NOMO-1 treated with dmso at 0.1 percent for 144 hours (cell line): ENCODE results near the gene LRRC47.
"Not testable (repeated sequence)": the region's sequence is repeated elsewhere in the genome, so short reads cannot be mapped to it uniquely, and the experiment has no call there.

ENCODE experiments used
- DNase-seq: peaks from one replicate; lab custom pipeline; 2025; ENCODE audit not compliant: unreplicated experiment; lab: John Stamatoyannopoulos, UW

LRRC47 gene

DNA sequence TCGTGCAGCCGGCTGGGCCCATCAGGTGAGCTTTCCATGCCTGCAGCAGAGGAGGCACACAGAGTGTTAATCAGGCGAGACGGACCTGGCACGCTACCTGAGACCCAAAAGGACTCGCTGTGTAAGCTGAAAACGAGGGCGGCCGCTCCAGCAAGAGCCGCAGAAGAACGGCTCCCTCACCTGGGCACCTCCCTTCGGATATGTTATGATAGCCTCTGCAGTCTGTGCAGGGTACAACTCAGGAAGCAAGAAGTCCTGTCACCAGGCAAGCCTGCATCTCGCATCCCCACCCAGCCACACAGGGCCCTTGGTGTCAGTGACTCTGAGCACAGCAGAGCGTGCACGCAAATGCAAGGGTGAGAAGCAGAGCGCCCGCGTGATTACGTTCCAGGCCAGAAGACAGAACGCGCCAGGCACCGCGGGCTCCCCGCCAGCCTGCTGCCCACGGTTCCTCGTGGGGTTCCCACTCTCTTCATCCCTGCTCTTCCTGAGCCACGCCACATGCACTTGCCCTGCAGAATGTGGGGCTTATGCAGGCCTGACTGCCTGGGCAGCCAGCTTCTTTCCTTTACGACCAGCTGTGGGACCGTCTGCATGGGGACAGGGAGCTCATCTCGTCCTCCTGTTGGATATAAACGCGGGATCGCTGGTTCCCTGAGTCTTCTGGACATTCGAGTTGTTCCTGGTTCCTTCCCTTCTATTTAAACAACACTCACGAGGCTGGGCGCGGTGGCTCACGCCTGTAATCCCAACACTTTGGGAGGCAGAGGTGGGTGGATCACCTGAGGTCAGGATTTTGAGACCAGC lies 20.2 kb upstream of the LRRC47 start:
- DNase-seq = no peak

DNA sequence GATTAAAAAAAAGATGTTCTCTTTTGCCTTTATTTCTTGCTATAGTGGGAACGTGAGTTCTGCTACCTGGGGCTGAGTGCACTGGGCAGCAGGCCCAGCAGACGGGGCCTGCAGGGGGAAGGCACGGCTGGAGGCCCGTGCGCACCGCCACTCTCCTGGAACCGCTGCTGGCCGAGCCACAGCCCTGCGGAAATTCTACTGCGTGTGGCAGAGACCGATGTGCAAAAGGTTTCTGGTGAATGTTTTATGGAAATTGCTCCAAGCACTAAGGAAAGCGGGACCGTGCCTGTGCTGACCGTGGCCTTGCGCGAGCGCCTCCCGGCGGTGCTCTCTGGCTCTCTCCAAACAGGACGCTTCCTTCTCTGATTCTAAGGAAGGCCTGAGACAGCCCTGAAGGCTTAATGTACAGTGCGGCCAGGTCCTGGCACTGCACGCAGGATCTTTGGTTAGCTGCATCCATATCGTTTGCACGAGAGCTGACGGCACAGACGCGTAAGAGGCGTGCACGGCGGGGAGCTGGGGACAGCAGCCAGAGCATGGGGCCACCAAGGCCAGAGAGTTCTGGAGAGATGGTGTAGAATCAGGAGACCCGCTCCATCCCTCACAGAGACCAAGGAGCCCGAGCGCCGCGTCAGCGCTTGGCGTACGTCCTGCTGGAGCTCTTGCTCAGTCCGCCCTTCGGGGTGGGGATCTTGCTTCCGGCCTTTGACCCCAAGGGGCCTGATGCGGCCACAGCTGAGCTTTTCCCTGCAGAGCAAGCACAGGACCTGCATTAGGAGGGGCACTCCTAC lies 18.7 kb upstream of the LRRC47 start:
- no peak for DNase-seq

DNA sequence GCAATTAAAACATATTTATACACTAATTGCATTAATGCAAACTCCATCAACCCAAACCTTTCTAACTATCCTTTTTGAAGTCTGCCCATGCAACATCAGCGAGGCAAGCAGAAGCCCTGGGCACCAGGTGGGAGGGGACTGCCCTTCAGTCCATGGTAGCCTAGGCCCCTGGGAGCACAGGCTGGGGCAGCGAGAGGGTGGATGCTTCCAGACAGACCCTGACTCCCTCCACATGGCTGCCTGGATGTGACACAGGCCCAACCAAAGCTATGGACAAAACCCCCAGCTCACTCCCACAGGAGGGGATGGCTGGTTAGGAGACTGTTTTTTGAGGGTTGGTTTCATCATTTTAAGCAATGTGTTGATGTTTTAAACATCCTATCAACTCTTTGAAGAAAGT lies 17.8 kb upstream of the LRRC47 start:
- DNase-seq = no peak

DNA sequence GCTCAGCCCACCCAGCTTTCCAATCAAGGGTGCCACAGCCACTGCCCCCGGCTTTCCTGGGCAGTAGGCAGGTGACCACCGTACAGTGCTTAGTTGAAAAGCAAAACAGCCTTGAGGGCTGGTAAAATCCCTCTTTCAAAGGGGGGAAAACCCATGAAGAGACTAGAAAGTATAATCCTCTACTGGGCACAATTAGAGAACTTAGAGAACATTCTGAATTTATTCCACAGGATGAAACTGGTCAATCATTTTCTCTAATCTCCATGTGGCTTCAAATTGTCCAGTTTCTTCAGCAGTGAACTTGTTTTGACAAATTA lies 15.3 kb upstream of the LRRC47 start:
- DNase-seq = no peak

DNA sequence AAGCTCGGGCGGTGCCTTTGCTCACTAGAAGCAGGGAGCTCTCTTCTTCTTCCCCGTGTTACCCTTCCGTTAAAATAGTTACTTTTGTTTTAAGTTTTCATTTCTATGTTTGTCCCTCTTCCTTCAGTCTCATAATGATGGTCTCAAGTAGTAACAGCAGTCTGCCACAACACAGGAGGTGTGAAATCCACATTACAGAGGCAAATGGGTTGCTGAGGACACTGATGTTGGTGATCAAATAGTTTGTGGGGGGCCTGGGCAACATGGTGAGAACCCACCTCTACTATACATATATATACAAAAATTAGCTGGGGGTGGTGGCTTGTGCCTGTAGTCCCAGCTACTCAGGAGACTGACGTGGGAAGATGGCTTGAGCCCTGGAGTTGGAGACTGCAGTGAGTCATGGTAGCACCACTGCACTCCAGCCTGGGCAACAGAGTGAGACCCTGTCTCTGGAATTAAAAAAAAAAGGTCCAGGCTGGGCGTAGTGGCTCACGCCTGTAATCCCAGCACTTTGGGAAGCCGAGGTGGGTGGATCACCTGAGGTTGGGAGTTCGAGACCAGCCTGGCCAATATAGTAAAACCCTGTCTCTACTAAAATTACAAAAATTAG lies 14.0 kb upstream of the LRRC47 start:
- not testable (repeated sequence) for DNase-seq

DNA sequence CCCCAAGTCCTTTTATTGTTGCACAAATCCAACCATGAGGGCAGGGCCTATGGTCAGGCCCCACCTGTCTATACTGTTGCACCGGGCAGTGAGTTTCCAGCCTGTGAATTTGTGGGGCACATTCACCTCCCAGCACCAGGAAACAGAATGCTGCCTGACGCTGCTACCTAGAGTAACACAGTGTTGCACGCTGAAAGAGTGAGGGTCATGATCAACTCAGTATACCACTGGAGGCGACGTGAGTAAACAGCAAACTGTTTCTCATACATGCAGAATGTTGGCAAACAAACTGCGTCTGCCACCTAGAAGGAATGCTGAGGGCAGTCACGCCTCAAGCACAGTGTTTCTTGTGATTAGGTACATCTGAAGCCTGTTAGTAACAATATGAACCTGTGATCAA lies 13.4 kb upstream of the LRRC47 start:
- DNase-seq = no peak

DNA sequence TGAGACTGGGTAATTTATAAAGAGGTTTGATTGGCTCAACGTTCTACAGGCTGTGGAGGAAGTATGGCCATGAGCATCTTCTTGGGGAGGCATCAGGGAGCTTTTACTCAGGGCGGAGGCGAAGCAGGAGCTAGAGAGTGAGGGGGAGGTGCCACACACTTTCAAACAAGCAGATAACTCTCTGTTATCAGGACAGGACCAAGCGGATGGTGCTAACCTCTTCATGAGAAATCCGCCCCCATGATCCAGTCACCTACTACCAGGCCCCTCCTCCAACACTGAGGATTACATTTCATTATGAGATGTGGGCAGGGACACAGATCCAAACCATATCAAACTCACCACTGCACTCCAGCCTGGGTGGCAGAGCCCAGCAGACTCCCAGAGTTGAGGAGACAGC lies 11.5 kb upstream of the LRRC47 start:
- no peak for DNase-seq

DNA sequence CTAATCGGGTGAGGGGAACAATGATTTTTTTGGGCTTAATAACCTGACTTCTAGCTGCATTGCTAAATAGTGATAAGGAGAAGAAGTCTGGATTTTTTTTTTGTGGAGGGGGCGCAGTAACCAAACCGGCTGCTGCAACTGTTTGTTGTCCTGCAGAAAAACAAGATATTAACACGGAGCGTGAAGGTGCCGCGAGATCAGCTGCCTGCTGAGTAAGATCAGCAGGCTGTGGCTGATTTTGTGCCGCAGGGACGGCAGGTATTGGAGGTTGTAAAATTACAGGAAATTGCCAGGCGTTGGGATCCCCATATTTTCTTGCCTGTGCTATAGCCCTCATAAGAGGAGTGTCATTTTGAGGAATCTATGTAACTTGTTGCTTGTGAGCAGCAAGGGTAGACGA lies 8.7 kb upstream of the LRRC47 start:
- no peak for DNase-seq

DNA sequence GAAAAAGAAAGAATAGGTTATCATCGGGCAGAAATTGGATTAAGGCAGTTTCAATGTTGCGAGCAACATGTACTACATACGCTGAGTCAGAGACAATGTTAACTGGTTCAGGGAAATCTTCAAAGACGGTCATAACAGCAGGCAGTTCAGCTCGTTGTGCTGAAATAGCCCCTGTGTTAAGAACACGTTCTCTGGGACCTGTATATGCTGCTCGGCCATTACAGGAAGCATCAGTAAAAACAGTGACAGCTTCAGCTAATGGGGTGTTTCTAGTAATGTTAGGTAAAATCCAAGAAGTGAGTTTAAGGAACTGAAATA lies 8.3 kb upstream of the LRRC47 start:
- DNase-seq = not testable (repeated sequence)

DNA sequence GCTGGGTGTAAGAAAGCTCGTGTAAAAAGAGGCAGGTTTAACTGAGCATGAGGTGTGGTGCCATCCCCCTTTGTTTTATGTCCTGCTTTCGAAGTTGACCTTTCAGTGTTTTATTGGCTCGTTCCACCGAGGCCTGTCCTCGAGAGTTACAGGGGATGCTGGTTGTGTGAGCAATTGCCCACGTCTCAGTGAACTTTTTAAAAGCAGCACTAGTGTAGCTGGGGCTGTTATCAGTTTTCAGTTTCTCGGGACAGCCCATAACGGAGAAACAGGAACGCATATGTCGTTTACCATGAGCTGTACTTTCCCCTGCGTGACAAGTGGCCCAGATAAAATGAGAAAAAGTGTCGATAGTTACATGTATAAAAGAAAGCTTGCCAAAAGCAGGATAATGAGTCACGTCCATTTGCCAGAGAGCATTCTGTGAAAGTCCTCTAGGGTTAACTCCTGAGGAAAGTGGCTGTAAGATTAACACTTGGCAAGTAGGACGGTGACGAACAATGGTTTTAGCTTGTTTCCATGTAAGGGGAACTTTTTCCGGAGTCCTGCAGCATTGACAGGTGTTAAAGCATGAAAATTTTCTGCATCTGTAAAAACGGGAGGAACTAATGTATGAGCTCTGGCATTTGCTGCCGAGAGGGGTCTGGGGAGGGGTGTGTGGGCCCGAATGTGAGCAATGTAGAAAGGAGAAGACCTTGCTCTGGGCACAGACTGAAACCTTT lies 7.8 kb upstream of the LRRC47 start:
- no peak for DNase-seq

DNA sequence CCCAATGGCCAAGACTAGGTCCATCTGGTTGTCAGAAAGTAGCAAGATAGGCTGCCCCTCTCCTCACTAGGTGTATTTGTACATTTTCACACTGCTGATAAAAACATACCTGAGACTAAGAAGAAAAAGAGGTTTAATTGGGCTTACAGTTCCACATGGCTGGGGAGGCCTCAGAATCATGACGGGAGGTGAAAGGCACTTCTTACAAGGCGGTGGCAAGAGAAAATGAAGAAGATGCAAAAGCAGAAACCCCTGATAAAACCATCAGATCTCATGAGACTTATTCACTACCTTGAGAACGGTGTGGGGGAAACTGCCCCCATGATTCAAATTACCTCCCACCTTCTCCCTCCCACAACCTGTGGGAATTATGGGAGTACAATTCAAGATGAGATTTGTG lies 4.5 kb upstream of the LRRC47 start:
- DNase-seq = not testable (repeated sequence)

DNA sequence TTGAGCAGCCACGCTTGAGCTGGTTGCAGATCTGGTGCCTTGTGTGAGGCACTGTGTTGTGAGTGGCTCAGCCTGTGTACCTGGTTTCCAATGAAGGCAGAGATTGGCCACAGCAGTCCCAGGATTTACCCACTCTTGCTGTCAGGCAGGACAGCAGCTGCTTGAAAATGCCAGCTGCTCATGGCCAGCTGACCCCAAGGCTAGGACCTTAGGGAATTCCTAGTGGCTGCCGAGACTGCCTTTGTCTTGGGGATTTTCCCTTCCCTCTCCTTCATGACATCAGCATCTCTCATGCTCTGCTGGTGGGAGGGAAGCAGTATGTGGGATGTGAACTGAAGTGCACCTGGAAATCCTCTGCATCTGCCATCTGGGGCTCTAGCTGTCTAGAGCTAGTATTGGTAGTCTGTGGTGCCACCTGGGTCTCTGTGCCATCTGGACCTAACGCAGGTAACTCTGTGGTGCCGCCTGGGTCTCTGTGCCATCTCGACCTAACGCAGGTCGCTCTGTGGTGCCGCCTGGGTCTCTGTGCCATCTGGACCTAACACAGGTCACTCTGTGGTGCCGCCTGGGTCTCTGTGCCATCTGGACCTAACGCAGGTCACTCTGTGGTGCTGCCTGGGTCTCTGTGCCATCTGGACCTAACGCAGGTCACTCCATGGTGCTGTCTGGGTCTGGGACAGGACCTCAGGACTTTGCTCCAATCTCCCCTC lies 3.8 kb upstream of the LRRC47 start:
- DNase-seq = no peak

DNA sequence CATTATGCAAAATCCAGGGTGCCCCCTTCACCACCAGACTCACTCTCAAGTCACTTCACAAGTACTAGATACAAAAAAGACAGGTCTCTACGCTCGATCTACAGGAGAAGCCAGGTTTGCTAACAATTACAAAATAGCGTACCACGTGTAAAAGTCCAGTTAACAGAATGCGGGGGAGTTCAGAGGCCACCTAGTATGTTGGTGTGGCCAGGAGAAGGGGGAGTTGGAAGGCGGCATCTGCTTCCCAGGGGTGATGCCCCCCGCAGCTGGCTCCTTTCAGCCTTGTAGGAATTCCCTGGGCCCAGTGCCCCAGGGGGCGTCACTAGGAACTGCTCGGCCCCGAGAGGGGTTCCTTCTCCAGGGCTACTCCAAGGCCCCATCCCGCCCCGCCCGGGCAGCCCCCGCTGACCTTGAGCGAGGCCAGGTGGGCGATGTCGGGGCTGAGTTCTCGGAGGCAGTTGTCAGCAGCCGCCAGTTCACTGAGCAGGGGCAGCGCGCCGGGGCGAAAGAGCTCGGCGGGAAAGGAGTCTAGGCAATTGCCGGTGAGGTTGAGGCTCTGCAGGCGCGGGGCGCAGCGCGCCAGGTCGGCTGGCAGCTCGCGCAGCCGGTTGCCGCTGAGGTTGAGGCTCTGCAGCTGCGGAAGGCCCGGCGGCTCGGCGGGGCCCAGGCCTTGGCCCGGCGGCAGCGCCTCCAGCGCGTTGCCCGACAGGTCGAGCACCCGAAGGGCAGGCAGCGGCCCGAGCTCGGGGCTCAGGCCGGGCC lies 664 bp downstream of the LRRC47 start:
- no peak for DNase-seq

DNA sequence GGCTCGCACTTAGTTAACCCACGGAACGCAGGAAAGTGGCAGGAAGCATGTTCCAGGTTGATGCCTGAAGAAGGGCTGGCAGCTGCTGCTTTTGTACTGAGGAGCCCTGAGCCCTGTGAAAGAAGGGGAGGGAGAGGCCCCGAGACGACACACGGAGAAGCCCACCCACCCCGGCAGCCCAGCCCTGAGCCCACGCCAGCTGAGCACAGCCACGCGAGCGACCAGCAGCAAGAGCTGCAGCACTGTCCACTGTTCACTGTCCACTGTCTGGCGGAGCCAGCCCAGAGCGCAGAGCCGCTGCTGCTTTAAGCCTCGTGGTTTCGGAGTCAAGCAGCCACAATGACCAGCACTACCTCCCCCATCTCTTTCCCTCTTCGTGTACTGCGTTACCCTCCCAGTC lies 5.3 kb downstream of the LRRC47 start:
- DNase-seq = no peak

DNA sequence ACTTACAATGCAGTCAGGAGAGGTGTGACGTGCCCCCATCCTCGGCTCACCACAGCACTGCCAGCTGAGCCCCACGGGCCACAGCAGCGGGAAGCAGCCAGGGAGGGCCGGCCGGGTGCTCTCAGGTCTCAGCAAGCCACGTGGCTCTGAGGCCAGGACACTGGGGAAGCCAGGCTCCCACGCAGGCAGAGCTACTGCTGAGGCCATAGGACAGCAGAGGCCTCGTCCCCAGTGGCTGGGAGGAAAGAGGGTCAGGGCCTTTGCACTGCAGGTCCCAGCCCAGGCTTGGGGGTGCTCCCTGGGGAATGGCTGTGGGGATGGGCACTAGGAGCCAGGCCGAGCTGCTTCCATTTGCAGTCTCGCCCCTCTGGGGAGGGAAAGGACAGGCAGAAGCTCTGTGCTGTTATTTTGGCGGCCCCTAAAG lies 5.8 kb downstream of the LRRC47 start:
- DNase-seq = no peak

DNA sequence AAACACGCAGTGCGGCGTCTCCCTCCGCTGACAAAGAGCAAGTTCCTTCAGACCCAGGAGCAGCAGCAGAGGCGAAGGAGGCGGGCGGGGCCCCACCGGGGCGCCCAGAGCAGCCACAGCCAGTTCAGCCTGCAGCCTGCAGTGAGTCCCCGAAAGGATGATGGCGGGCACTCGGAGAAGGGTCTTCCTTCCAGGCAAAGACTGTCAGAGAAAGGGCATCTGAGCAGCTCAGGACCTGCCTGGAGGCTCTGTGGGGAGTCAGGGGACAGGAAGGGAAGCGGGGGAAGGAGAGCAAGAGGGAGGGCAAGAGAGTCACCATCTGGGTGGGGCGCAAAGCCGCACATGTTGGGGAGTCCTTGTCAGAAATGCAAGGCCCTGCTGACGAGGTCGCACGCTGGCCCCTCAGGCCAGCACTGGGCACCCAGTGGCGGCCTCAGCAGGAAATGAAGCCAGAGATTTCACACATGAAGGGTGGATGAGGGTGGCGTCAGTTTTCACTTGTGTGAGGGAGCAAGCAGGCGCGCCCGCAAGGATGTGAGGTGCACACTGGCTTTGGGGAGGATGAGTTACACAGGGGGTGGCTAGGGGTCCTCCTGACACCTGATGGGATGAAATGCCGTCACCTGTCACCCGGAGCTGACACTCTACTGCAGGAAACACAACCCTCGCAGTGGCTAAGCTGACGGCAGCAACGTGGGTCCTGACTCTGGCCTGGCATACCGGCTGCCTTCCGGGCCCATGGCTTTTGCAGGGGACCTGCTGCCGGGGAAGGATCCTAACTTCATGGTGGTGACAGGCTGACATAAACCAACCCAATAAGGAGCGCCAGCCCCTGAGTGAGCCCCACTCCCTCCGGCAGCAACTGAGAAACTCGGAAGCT lies 6.6 kb downstream of the LRRC47 start:
- no peak for DNase-seq

DNA sequence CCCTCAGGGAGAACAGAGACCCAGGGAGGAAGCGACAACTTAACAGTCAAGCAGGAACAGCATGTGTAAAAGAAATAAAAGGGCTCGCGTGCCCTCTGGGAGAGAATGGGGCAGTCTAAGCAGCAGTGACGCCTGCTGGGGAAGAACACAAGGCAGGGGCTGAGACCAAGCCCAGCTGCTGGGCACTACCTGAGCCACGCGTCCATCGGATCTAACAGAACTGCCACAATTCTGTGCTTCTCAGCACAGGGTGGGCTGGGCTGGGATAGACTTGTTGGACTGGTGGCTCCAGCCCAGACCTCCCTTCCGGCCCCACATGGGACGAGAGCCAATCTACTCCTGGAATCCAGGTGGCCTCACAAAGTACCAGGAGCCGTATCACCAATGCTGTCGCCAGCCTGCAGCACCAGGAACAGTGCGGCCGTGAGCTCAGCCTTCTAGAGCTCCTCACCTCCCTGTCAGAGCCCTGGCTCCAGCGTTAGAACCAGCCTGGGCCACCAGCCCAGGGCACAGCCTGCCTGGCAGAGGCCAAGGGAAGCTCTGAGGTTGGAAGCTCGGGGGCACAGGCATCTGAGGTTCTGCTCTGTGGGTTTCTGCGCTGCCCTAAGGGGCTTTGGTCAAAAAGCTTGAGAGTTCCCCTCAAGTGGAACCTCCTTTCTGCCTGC lies 7.4 kb downstream of the LRRC47 start:
- DNase-seq = no peak

DNA sequence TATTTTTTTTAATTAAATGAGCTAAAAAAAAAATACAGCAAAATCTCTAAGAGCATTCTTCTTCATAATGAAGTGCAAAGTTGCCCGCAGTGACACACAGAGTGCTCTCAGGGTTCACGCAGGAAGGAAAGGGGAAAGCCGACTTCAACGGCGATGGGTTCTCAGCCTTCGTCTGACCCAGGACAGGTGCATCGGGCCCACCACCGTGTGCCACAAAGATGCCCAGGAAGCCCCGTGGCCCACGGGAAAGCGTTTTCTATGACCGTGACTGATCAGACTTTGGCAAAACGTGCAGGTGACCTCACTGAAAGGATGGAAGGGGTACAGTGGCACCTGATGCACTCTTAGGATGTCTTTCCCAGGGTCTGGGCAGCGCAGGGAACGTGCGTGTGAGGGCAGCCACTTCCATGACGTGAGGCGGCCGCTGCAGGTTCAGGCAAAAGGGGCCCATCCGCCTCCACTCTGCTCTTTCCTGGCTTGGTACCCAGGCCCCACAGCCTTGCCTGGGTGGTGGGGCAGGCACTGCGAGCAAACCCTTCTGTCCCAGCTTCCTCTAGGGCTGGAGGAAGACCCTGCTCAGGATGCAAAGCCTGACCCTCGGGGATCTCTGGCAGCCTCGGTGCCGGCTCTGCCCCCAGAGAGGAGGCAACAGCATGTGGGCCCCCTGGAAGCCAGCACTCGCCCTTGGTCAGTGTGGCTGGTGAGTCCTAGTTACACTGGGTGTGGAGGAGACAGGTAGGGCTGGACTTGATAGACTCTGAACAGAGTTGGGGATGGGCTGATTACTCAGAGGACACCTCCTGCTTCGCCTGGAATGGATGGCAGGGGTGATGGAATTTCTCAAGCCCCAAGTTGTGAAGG lies 8.3 kb downstream of the LRRC47 start:
- DNase-seq = no peak
